B cell (primary cell): ENCODE data around the gene TOLLIP. TPM values are rescaled to one million over a fixed set of nuclear protein-coding genes. Genes with fewer than 3 reads are reported as not detected.

Source experiments
- ATAC-seq: fragments of 200-7000 bp; cut with Tn5 transposase; one replicate; pipeline ENCODE4 v1.10.0; 2021; ENCODE audit warnings: low read depth, mild to moderate bottlenecking, moderate number of reproducible peaks, moderate library complexity
- CTCF ChIA-PET: fragments of 350-600 bp; sonication (Branson Sonifier 250); formaldehyde crosslinking; loops from one replicate; lab custom pipeline; 2021; ENCODE audit warnings: antibody characterized with exemption, inconsistent platforms; lab: Charles Lee
- POLR2A ChIA-PET: fragments of 350-600 bp; sonication (Branson Sonifier 250); formaldehyde crosslinking; loops from one replicate; lab custom pipeline; 2021; ENCODE audit warnings: antibody characterized with exemption; lab: Charles Lee
- DNase-seq: peaks from one replicate; pipeline ENCODE4 v3.0.0; 2013
- H2AFZ ChIP-seq: 2 replicates; pipeline ENCODE4 v1.6.1; 2012; ENCODE audit warnings: mild to moderate bottlenecking, low read depth, low read length; ENCODE audit not compliant: insufficient read depth, poor library complexity, severe bottlenecking
- H3K27ac ChIP-seq, 2 donors: 1 replicate in 1 of 2; 2 replicates in 1 of 2; pipeline ENCODE4 v1.5.1; 2012 to 2013; ENCODE audit warnings: low read length in 2 of 2, mild to moderate bottlenecking in 2 of 2, moderate library complexity in 1 of 2
- H3K27me3 ChIP-seq, 4 experiments: fragments of 200-600 bp in 1 of 4; sonication (generic) in 1 of 4; replicated peaks in 1 of 4; 1 replicate in 2 of 4; 2 replicates in 2 of 4; pipeline versions ENCODE4 v1.6.1 to v1.7.0; 2013 to 2016; ENCODE audit warnings: low read length in 3 of 4, mild to moderate bottlenecking in 2 of 4, mixed read lengths in 1 of 4, moderate library complexity in 1 of 4; ENCODE audit not compliant: insufficient read depth in 4 of 4, control insufficient read depth in 3 of 4; ENCODE audit errors: control extremely low read depth in 1 of 4
- H3K36me3 ChIP-seq, 2 experiments: replicated peaks in 1 of 2; 1 replicate in 1 of 2; 2 replicates in 1 of 2; pipeline versions ENCODE4 v1.6.1 to v1.7.1; 2013; ENCODE audit warnings: low read length in 1 of 2; ENCODE audit not compliant: insufficient read depth in 2 of 2, control insufficient read depth in 1 of 2; ENCODE audit errors: control extremely low read depth in 1 of 2, extremely low read depth in 1 of 2
- H3K4me1 ChIP-seq, 2 donors: fragments of 200-600 bp in 1 of 2; sonication (generic) in 1 of 2; 1 replicate in 1 of 2; 2 replicates in 1 of 2; pipeline versions ENCODE4 v1.5.1 to v1.6.1; 2013 to 2017; ENCODE audit warnings: low read length in 2 of 2; ENCODE audit not compliant: control insufficient read depth in 2 of 2, insufficient read depth in 2 of 2
- H3K4me2 ChIP-seq: replicated peaks from 2 replicates; pipeline ENCODE3; 2012; ENCODE audit warnings: mild to moderate bottlenecking, low read depth, low read length; ENCODE audit not compliant: poor library complexity, severe bottlenecking
- H3K4me3 ChIP-seq, 5 experiments: fragments of 200-600 bp in 1 of 5; sonication (generic) in 1 of 5; 1 replicate in 3 of 5; 2 replicates in 2 of 5; pipeline versions ENCODE4 v1.5.1 to v1.7.0; 2011 to 2016; ENCODE audit warnings: low read length in 4 of 5, mild to moderate bottlenecking in 4 of 5, low read depth in 2 of 5, control low read depth in 1 of 5, moderate library complexity in 1 of 5; ENCODE audit not compliant: insufficient read depth in 1 of 5; ENCODE audit errors: control extremely low read depth in 1 of 5, extremely low read depth in 1 of 5
- H3K79me2 ChIP-seq: fragments of 200-600 bp; sonication (generic); one replicate; pipeline ENCODE4 v1.6.0; 2016; ENCODE audit warnings: low read length; ENCODE audit not compliant: control insufficient read depth, insufficient read depth
- H3K9ac ChIP-seq: fragments of 200-600 bp; sonication (generic); 2 replicates; pipeline ENCODE4 v1.6.1; 2017; ENCODE audit warnings: mild to moderate bottlenecking, low read length, moderate library complexity
- H3K9me3 ChIP-seq, 3 donors: one replicate each; pipeline versions ENCODE4 v1.6.1 to v1.7.1; 2013; ENCODE audit warnings: low read length in 2 of 3; ENCODE audit not compliant: control insufficient read depth in 2 of 3, insufficient read depth in 1 of 3; ENCODE audit errors: control extremely low read depth in 1 of 3
- H4K20me1 ChIP-seq: 2 replicates; pipeline ENCODE4 v1.6.0; 2012; ENCODE audit warnings: mild to moderate bottlenecking, low read length; ENCODE audit not compliant: insufficient read depth, control insufficient read depth, poor library complexity, severe bottlenecking
- H3K27ac Mint-ChIP-seq: one replicate; pipeline ENCODE4 v1.8.0; 2021; ENCODE audit warnings: mixed read lengths
- H3K27me3 Mint-ChIP-seq: one replicate; pipeline ENCODE4 v1.8.0; 2021; ENCODE audit warnings: mixed read lengths
- H3K4me1 Mint-ChIP-seq: one replicate; pipeline ENCODE4 v1.8.0; 2021; ENCODE audit warnings: mixed read lengths
- H3K4me3 Mint-ChIP-seq: one replicate; pipeline ENCODE4 v1.8.0; 2021; ENCODE audit warnings: mixed read lengths
- H3K9me3 Mint-ChIP-seq: one replicate; pipeline ENCODE4 v1.8.0; 2022; ENCODE audit warnings: mixed read lengths; ENCODE audit not compliant: insufficient read depth
- CTCF ChIP-seq: fragments of 200-600 bp; IDR thresholded peaks from one replicate; pipeline ENCODE4 v1.8.0; 2022; ENCODE audit warnings: antibody characterized with exemption, mild to moderate bottlenecking
- EZH2 ChIP-seq: IDR thresholded peaks from 2 replicates; pipeline ENCODE4 v1.6.1; 2012; ENCODE audit warnings: borderline replicate concordance, low read depth, mild to moderate bottlenecking, moderate library complexity, low read length; ENCODE audit not compliant: insufficient read depth, poor library complexity, severe bottlenecking
- WGBS: methylation state at CpG from one replicate; pipeline ENCODE4 v1.1.5; 2013; ENCODE audit warnings: missing lambda C conversion rate; ENCODE audit not compliant: insufficient coverage; 5-methylcytosine and 5-hydroxymethylcytosine counted together
- intact Hi-C: fragments of 100-400 bp; cut with micrococcal nuclease; formaldehyde crosslinking; loops from one replicate; pipeline ENCODE4 v1.10.0; 2022
- polyA plus RNA-seq: library from polyadenylated mRNA; depleted of rRNA; stranded (reverse); fragments of >200 nt; gene quantifications from 2 replicates; pipeline ENCODE4 v1.2.3, GENCODE V29; 2012
- total RNA-seq, 2 donors: library from RNA; stranded (reverse); fragments of 120-200 nt in 1 of 2; gene quantifications; 1 replicate in 1 of 2; 2 replicates in 1 of 2; pipeline versions ENCODE4 v1.2.3 to v1.2.4, GENCODE V29; 2013 to 2022

Gene TOLLIP
- total and polyA plus RNA-seq, 2 donors (not counting 1 experiment from before 2014, with no cell fraction given), result 34.7 to 52.5 TPM

GRCh38 chr11:1307998-1308742 is 1.3 kb downstream of the TOLLIP start:
- intact Hi-C loops, result loop anchor here (5.0 kb wide), 1 partner anchor 771 kb away; the partner anchor contains the start of genes HRAS and LRRC56
- Histone ChIP-seq H3K27me3 (no peaks in the 10 kb centered on the region), H3K27ac (peak overlapping the region; percentile 44 to 87), H3K4me2 (peak overlapping the region; percentile 91), H3K4me1 (peaks cover 48 to 53% of the 10 kb centered on the region in 2 donors), H3K9me3 (peaks cover 0 to 16% (median 13%) of the 10 kb centered on the region in 3 donors), H3K79me2 (peaks cover 60% of the 10 kb centered on the region), H3K9ac (peak overlapping the region; percentile 72), H4K20me1 (peaks cover 59% of the 10 kb centered on the region), H3K36me3 (peaks cover 0 to 11% of the 10 kb centered on the region in 2 experiments), H2AFZ (no peak overlapping the region), H3K4me3 (peak overlapping the region in 4 of 5 experiments; percentile 57 to 71 (median 67))
- H3K4me3 Mint-ChIP-seq, result peak overlapping the region; percentile 83
- no peaks in the 10 kb centered on the region for H3K27me3 Mint-ChIP-seq
- ChIA-PET POLR2A (no interaction called here), CTCF (interaction anchor here (1.3 to 4.8 kb wide), 3 partner anchors 13 to 266 kb away, joined by 3 to 31 read pairs (median 6); no protein-coding TSS in a partner anchor)
- TF ChIP-seq EZH2, result no peak
- TF ChIP-seq CTCF, result no peak
- peak overlapping the region; percentile 75 for H3K27ac Mint-ChIP-seq
- ATAC-seq, result no peak
- no peak for DNase-seq
- peaks cover 61% of the 10 kb centered on the region for H3K4me1 Mint-ChIP-seq
- H3K9me3 Mint-ChIP-seq, result no peaks in the 10 kb centered on the region
- WGBS, result 85% methylated on average over 18 of the region's 21 CpGs
